ENCODE measurements around the gene HOXD12. TPM values are rescaled to one million over a fixed set of nuclear protein-coding genes. Genes with fewer than 3 reads are reported as not detected.
A peak's percentile ranks its signal among the peaks of the same experiment; 100 is the strongest.

HOXD12 gene
- total RNA-seq, 2 donors from 2014 or later = not detected

GRCh38 chr2:176079285-176079830 lies 20.2 kb upstream of the HOXD12 start:
- Mint-ChIP-seq H3K9me3 (peaks cover 6 to 23% of the 10 kb centered on the region in 2 donors), H3K36me3 (peaks cover 31 to 64% of the 10 kb centered on the region in 2 donors), H3K27ac (peak overlapping the region in 1 of 2 donors; percentile 70)
- ATAC-seq (no peak), DNase-seq (ENCODE audit: low spot score in 2 of 2) (no peak)

GRCh38 chr2:176079831-176080539 lies 19.6 kb upstream of the HOXD12 start:
- ATAC-seq = peak in 1 of 2 donors; percentile 59
- Mint-ChIP-seq H3K27ac (peak overlapping the region in 1 of 2 donors; percentile 70), H3K9me3 (peaks cover 6 to 23% of the 10 kb centered on the region in 2 donors), H3K36me3 (peaks cover 31 to 66% of the 10 kb centered on the region in 2 donors)
- no peak for DNase-seq (ENCODE audit: low spot score in 2 of 2)

- DNase-seq (ENCODE audit: low spot score in 2 of 2) (no peak), ATAC-seq (no peak)
- Mint-ChIP-seq H3K36me3 (peaks cover 31 to 59% of the 10 kb centered on the region in 2 donors), H3K27ac (peak overlapping the region in 1 of 2 donors; percentile 93), H3K9me3 (peaks cover 4 to 19% of the 10 kb centered on the region in 2 donors)
These were observed 18.8 kb upstream of the HOXD12 start for GRCh38 chr2:176080540-176081375.

GRCh38 chr2:176081376-176081836 lies 18.2 kb upstream of the HOXD12 start:
- Mint-ChIP-seq H3K36me3 (peaks cover 31 to 55% of the 10 kb centered on the region in 2 donors), H3K9me3 (peaks cover 2 to 16% of the 10 kb centered on the region in 2 donors), H3K27ac (peak overlapping the region in 1 of 2 donors; percentile 93)
- ATAC-seq (no peak), DNase-seq (ENCODE audit: low spot score in 2 of 2) (peak in 1 of 2 donors; percentile 3)

GRCh38 chr2:176081837-176082524 lies 17.6 kb upstream of the HOXD12 start:
- ATAC-seq (no peak), DNase-seq (ENCODE audit: low spot score in 2 of 2) (peak in 1 of 2 donors; percentile 27)
- Mint-ChIP-seq H3K36me3 (peaks cover 31 to 57% of the 10 kb centered on the region in 2 donors), H3K9me3 (peaks cover 0 to 13% of the 10 kb centered on the region in 2 donors), H3K27ac (peak overlapping the region in 1 of 2 donors; percentile 95)

GRCh38 chr2:176082525-176082823 lies 17.1 kb upstream of the HOXD12 start:
- Mint-ChIP-seq H3K27ac (peak overlapping the region in 1 of 2 donors; percentile 95), H3K36me3 (peaks cover 31 to 62% of the 10 kb centered on the region in 2 donors), H3K9me3 (peaks cover 0 to 13% of the 10 kb centered on the region in 2 donors)
- DNase-seq (ENCODE audit: low spot score in 2 of 2) (no peak), ATAC-seq (no peak)

- ATAC-seq (no peak), DNase-seq (ENCODE audit: low spot score in 2 of 2) (peak in 1 of 2 donors; percentile 23)
- peaks cover 31 to 64% of the 10 kb centered on the region in 2 donors for H3K36me3 Mint-ChIP-seq
- H3K9me3 Mint-ChIP-seq = peaks cover 0 to 13% of the 10 kb centered on the region in 2 donors
- H3K27ac Mint-ChIP-seq = peak overlapping the region; percentile 62 to 91
These were observed 16.5 kb upstream of the HOXD12 start for GRCh38 chr2:176082824-176083751.

- ATAC-seq = no peak
- peaks cover 0 to 13% of the 10 kb centered on the region in 2 donors for H3K9me3 Mint-ChIP-seq
- peaks cover 24 to 61% of the 10 kb centered on the region in 2 donors for H3K36me3 Mint-ChIP-seq
- H3K27ac Mint-ChIP-seq = peak within 1 kb of the TSS; percentile 62 to 91
- DNase-seq (ENCODE audit: low spot score in 2 of 2) = peak in 1 of 2 donors; percentile 3
These were observed 15.8 kb upstream of the HOXD12 start, which contains the start of gene EVX2 for GRCh38 chr2:176083796-176084261. Gene EVX2, minus strand, starts transcription at chr2:176083962. Its CDS starts 186 bp downstream, at chr2:176083776.

GRCh38 chr2:176084611-176085119 lies 14.9 kb upstream of the HOXD12 start:
- DNase-seq (ENCODE audit: low spot score in 2 of 2) = peak in 1 of 2 donors; percentile 2
- ATAC-seq = no peak
- Mint-ChIP-seq H3K36me3 (peaks cover 20 to 59% of the 10 kb centered on the region in 2 donors), H3K9me3 (peaks cover 0 to 7% of the 10 kb centered on the region in 2 donors), H3K27ac (peak overlapping the region in 1 of 2 donors; percentile 88)

- Mint-ChIP-seq H3K9me3 (peaks cover 0 to 7% of the 10 kb centered on the region in 2 donors), H3K27ac (peak overlapping the region in 1 of 2 donors; percentile 88), H3K36me3 (peaks cover 20 to 59% of the 10 kb centered on the region in 2 donors)
- ATAC-seq (no peak), DNase-seq (ENCODE audit: low spot score in 2 of 2) (no peak)
These were observed 14.3 kb upstream of the HOXD12 start for GRCh38 chr2:176085120-176085788.

- DNase-seq (ENCODE audit: low spot score in 2 of 2) (no peak), ATAC-seq (no peak)
- Mint-ChIP-seq H3K9me3 (peaks cover 0 to 7% of the 10 kb centered on the region in 2 donors), H3K27ac (peak overlapping the region in 1 of 2 donors; percentile 84), H3K36me3 (peaks cover 23 to 57% of the 10 kb centered on the region in 2 donors)
These were observed 13.5 kb upstream of the HOXD12 start for GRCh38 chr2:176085861-176086771.

GRCh38 chr2:176087330-176088047 lies 12.1 kb upstream of the HOXD12 start:
- Mint-ChIP-seq H3K27ac (no peak overlapping the region), H3K9me3 (peaks cover 0 to 7% of the 10 kb centered on the region in 2 donors), H3K36me3 (peaks cover 33 to 60% of the 10 kb centered on the region in 2 donors)
- DNase-seq (ENCODE audit: low spot score in 2 of 2) (no peak), ATAC-seq (no peak)
